K562 (cell line): ENCODE data around the gene SDC3. TPM values are rescaled to one million over a fixed set of nuclear protein-coding genes. Genes with fewer than 3 reads are reported as not detected.
A peak's percentile ranks its signal among the peaks of the same experiment; 100 is the strongest.

Experiments used
- ATAC-seq: fragments of 200-7000 bp; cut with Tn5 transposase; 3 replicates; pipeline ENCODE4 v1.9.1; 2020; ENCODE audit warnings: moderate library complexity
- BruUV-seq: library from RNA; stranded (reverse); fragments of 400-500 nt; replicated peaks from 2 replicates; lab custom pipeline; 2021; lab: Mats Ljungman, UMichigan
- CTCF ChIA-PET: fragments of 300-600 bp; formaldehyde crosslinking; extraction: SDS; loops from one replicate; lab custom pipeline; 2021; ENCODE audit warnings: low intra/inter-chr PET ratio; lab: Yijun Ruan, JAX
- POLR2A ChIA-PET: fragments of 300-600, 350-650 bp; sonication (Branson Sonifier 250); formaldehyde crosslinking; extraction: SDS; loops from one replicate; lab custom pipeline; 2021; ENCODE audit warnings: antibody characterized with exemption, inconsistent platforms; lab: Yijun Ruan, JAX
- DNase-seq, 4 experiments: peaks; one replicate each; pipeline versions ENCODE4 v3.0.0 to v3.0.0-alpha.2; 2011 to 2018; ENCODE audit warnings: low spot score in 3 of 4, mixed read lengths in 3 of 4; ENCODE audit errors: extremely low read depth in 1 of 4
- FAIRE-seq: peaks from 2 replicates; lab custom pipeline; 2011; peaks lifted over from hg19 to GRCh38; lab: Jason Lieb, UNC
- H2AFZ ChIP-seq: 2 replicates; pipeline ENCODE4 v1.6.0; 2011; ENCODE audit warnings: low read depth, low read length, control low read depth, inconsistent platforms
- H3K27ac ChIP-seq: fragments of 200-600 bp; 3 replicates; pipeline ENCODE4 v1.8.0; 2011; ENCODE audit warnings: low read depth, mild to moderate bottlenecking, control low read depth, inconsistent platforms, low read length, moderate library complexity, mixed read lengths; ENCODE audit errors: extremely low read depth
- H3K27me3 ChIP-seq, 2 experiments: fragments of 300-600 bp in 1 of 2; 2 replicates in 1 of 2; 3 replicates in 1 of 2; pipeline versions ENCODE4 v1.6.0 to v1.8.0; 2011; ENCODE audit warnings: inconsistent platforms in 2 of 2, low read length in 2 of 2, mild to moderate bottlenecking in 1 of 2, mixed read lengths in 1 of 2, moderate library complexity in 1 of 2; ENCODE audit not compliant: control insufficient read depth in 2 of 2, insufficient read depth in 2 of 2
- H3K36me3 ChIP-seq: fragments of 300-600 bp; 3 replicates; pipeline ENCODE4 v1.8.0; 2011; ENCODE audit warnings: mild to moderate bottlenecking, low read length, inconsistent platforms; ENCODE audit not compliant: control insufficient read depth, insufficient read depth
- H3K4me1 ChIP-seq, 2 experiments: fragments of 200-600 bp in 1 of 2; replicated peaks in 1 of 2; 2 replicates in 1 of 2; 3 replicates in 1 of 2; pipeline versions ENCODE4 v1.5.1 to v1.8.0; 2011; ENCODE audit warnings: inconsistent platforms in 2 of 2, low read length in 2 of 2, mild to moderate bottlenecking in 1 of 2, mixed read lengths in 1 of 2, moderate library complexity in 1 of 2; ENCODE audit not compliant: control insufficient read depth in 2 of 2, insufficient read depth in 2 of 2
- H3K4me2 ChIP-seq: 2 replicates; pipeline ENCODE4 v1.6.1; 2011; ENCODE audit warnings: low read length, control low read depth, inconsistent platforms, mixed read lengths; ENCODE audit not compliant: insufficient read depth
- H3K4me3 ChIP-seq: fragments of 200-600 bp; sonication (generic), shearing (Covaris generic); 2 replicates; pipeline ENCODE4 v1.5.1; 2016; ENCODE audit warnings: control low read depth, inconsistent platforms
- H3K79me2 ChIP-seq: fragments of 200-600 bp; 3 replicates; pipeline ENCODE4 v1.8.0; 2011; ENCODE audit warnings: low read length, inconsistent platforms; ENCODE audit not compliant: control insufficient read depth, insufficient read depth
- H3K9ac ChIP-seq, 2 experiments: 2 replicates each; pipeline versions ENCODE4 v1.6.0 to v1.6.1; 2011; ENCODE audit warnings: low read depth in 2 of 2, low read length in 2 of 2, control low read depth in 1 of 2, inconsistent platforms in 1 of 2, mild to moderate bottlenecking in 1 of 2, mixed read lengths in 1 of 2; ENCODE audit not compliant: insufficient read depth in 1 of 2
- H3K9me1 ChIP-seq: one replicate; pipeline ENCODE4 v1.6.0; 2011; ENCODE audit warnings: inconsistent platforms, mild to moderate bottlenecking, low read length, moderate library complexity; ENCODE audit not compliant: control insufficient read depth, insufficient read depth
- H3K9me3 ChIP-seq: replicated peaks from 2 replicates; pipeline ENCODE4 v1.5.1; 2011; ENCODE audit warnings: low read depth, low read length, inconsistent platforms; ENCODE audit not compliant: control insufficient read depth, insufficient read depth
- H4K20me1 ChIP-seq: replicated peaks from 2 replicates; pipeline ENCODE4 v1.6.1; 2011; ENCODE audit warnings: low read length, inconsistent platforms, mixed read lengths; ENCODE audit not compliant: control insufficient read depth, insufficient read depth
- HDAC2 ChIP-seq: fragments of 450-650 bp; IDR thresholded peaks from 2 replicates; pipeline ENCODE4 v1.6.1; 2016; ENCODE audit warnings: mild to moderate bottlenecking
- LEF1 ChIP-seq: fragments of 450-650 bp; IDR thresholded peaks from 2 replicates; pipeline ENCODE4 v1.6.1; 2016; ENCODE audit warnings: mild to moderate bottlenecking
- MECOM ChIP-seq: fragments of 250-450 bp; sonication (Bioruptor Pico); IDR thresholded peaks from 2 replicates; pipeline ENCODE4 v1.8.0; 2022; ENCODE audit warnings: inconsistent platforms
- NR2C1 ChIP-seq, 2 experiments: fragments of 450-650 bp; IDR thresholded peaks; 2 replicates each; pipeline ENCODE4 v1.6.1; 2017; ENCODE audit warnings: mild to moderate bottlenecking in 2 of 2, antibody characterized with exemption in 1 of 2, inconsistent platforms in 1 of 2, missing compliant biosample characterization in 1 of 2, missing genetic modification characterization in 1 of 2
- PHF8 ChIP-seq: fragments of 200-600 bp; sonication (generic); IDR thresholded peaks from 2 replicates; pipeline ENCODE4 v1.6.1; 2012; ENCODE audit warnings: mixed run types, mild to moderate bottlenecking, inconsistent platforms, low read length, moderate library complexity, borderline replicate concordance
- RB1 ChIP-seq: fragments of 450-650 bp; IDR thresholded peaks from 2 replicates; pipeline ENCODE4 v1.6.1; 2017; ENCODE audit warnings: low read depth, mild to moderate bottlenecking
- SIRT6 ChIP-seq: IDR thresholded peaks from one replicate; pipeline ENCODE4 v1.6.1; 2012; ENCODE audit warnings: low read depth, mild to moderate bottlenecking, control low read depth, inconsistent platforms, low read length, moderate library complexity
- XRCC4 ChIP-seq: IDR thresholded peaks from one replicate; pipeline ENCODE4 v1.6.1; 2011; ENCODE audit not compliant: insufficient read depth, insufficient read length; ENCODE audit errors: extremely low read depth
- ZBTB7A ChIP-seq: IDR thresholded peaks from 2 replicates; pipeline ENCODE4 v1.6.1; 2011; ENCODE audit warnings: low read depth, mild to moderate bottlenecking, low read length, moderate library complexity, borderline replicate concordance; ENCODE audit not compliant: control insufficient read depth
- ZFX ChIP-seq: sonication (generic); formaldehyde crosslinking; IDR thresholded peaks from 2 replicates; pipeline ENCODE4 v1.8.0; 2022; ENCODE audit warnings: mild to moderate bottlenecking, missing genetic modification reagents, moderate library complexity
- ZKSCAN8 ChIP-seq: fragments of 200-800 bp; sonication (Bioruptor generic); IDR thresholded peaks from 2 replicates; pipeline ENCODE4 v1.6.1; 2016; ENCODE audit warnings: missing genetic modification characterization, missing compliant biosample characterization
- ZNF24 ChIP-seq: fragments of 450-650 bp; IDR thresholded peaks from 2 replicates; pipeline ENCODE4 v1.6.1; 2016
- WGBS: fragments of 100-300 bp; shearing (Covaris generic); methylation state at CpG from one replicate; pipeline ENCODE4 v1.1.6; 2016; ENCODE audit warnings: low coverage, mixed read lengths; ENCODE audit not compliant: insufficient coverage; ENCODE audit errors: missing lambda C conversion rate; 5-methylcytosine and 5-hydroxymethylcytosine counted together
- in situ Hi-C: fragments of 300-500 bp; cut with MboI; formaldehyde crosslinking; loops from 4 replicates; pipeline ENCODE4 v1.15.0; 2018; ENCODE audit warnings: inconsistent platforms, mixed read lengths
- intact Hi-C: fragments of 100-400 bp; cut with micrococcal nuclease; formaldehyde crosslinking; loops from 2 replicates; pipeline ENCODE4 v1.14.2; 2022
- polyA plus RNA-seq, 8 experiments: library from polyadenylated mRNA; depleted of rRNA in 4 of 8; stranded (reverse) in 5 of 8; unstranded in 3 of 8; fragments of >200 nt; fragmentation: Nextera tagmentation in 2 of 8; fragmentation: Illumina TruSeq in 1 of 8; extraction: Ambion mirVana in 2 of 8; extraction: Trizol in 1 of 8; gene quantifications; 2 replicates each; pipeline versions ENCODE4 v1.2.1 to v1.2.3, GENCODE V29; 2011 to 2014; ENCODE audit warnings: inconsistent platforms in 1 of 8, missing spikeins in 1 of 8
- total RNA-seq, 7 experiments: library from RNA; depleted of rRNA in 6 of 7; stranded (reverse); fragments of >200 nt in 6 of 7; fragmentation: Illumina TruSeq in 2 of 7; extraction: Trizol in 2 of 7; gene quantifications; 2 replicates each; pipeline versions ENCODE4 v1.2.1 to v1.2.3, GENCODE V29; 2011 to 2021; ENCODE audit warnings: low replicate concordance in 1 of 7
- TF ChIP-seq, protein P1 (sequence below), 2 experiments: fragments of 450-650 bp; IDR thresholded peaks; 2 replicates each; pipeline ENCODE4 v1.6.1; 2016; ENCODE audit warnings: mild to moderate bottlenecking in 2 of 2, borderline replicate concordance in 1 of 2, low read depth in 1 of 2, moderate library complexity in 1 of 2

Gene SDC3
- total and polyA plus RNA-seq, 9 of the 15 experiments (the other 6 are each of a cell fraction or from before 2014, with no cell fraction given), result 0.38 to 44.1 (median 12.1) TPM

DNA sequence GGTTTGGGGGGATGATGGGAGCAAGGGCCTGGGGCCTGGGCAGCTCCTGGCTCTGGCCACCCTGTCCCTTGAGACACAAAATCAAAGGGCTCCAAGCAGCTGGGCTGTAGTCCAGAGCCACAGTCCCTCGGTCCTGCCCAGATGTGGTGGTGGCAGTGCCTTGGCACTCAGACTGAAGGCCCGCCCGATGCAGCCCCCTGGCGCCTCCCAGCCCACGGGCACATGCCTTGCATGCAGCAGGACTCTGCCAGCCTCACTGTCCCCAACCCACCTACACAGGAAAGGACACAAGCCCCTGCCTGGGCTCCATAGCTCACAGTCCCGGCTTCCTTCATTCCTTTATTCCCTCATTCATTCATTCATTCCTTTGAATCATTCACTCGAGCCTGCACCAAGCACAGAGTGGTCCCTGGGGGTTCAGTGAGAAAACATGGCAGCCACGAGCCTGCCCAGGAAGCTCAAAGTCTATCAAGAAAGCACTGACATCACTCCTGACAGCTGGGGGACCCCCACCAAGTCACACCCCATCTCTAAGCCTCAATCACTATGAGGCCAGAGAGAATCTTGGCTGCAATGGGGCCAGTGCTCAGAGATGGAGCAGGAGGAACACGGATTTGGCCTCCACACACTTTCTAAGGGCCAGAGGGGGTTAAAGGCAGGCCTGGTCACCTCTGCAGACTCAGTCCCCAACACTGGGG is 5.8 kb downstream of the SDC3 start:
- peaks cover 8% of the 10 kb centered on the region for H3K9me1 ChIP-seq
- 72% methylated on average over 9 of the region's 9 CpGs for WGBS
- peaks cover 22% of the 10 kb centered on the region for H3K79me2 ChIP-seq
- intact Hi-C loops, result no loop called here
- DNase-seq (no peak), ATAC-seq (peak; percentile 8), FAIRE-seq (no peak)
- ChIA-PET CTCF (interaction anchor here (1.0 kb wide), 1 partner anchor 101 kb away, joined by 4 read pairs; no protein-coding TSS in a partner anchor), POLR2A (interaction anchor here (0.8 to 1.2 kb wide), 4 partner anchors 11 to 123 kb away, joined by 3 to 6 read pairs (median 4); no protein-coding TSS in a partner anchor)
- in situ Hi-C loops, result no loop called here
- H3K27ac ChIP-seq, result peak overlapping the region; percentile 46; the same call in 2 of the 3 replicates
- H4K20me1 ChIP-seq, result peaks cover 24% of the 10 kb centered on the region
- peaks cover 49 to 68% of the 10 kb centered on the region in 2 experiments for H3K4me1 ChIP-seq
- no peak overlapping the region for H3K4me3 ChIP-seq
- peak overlapping the region in 1 of 2 experiments; percentile 70; a peak in 2 of 4 replicates for H3K9ac ChIP-seq
- BruUV-seq, result no TSS peak
- TF ChIP-seq PHF8 (no peak), RB1 (no peak), NR2C1 (IDR thresholded peaks at IDR 0.05) (no peak), NR2C1 (tag; IDR thresholded peaks at IDR 0.05) (no peak), LEF1 (no peak), ZNF24 (peak; percentile 95), ZBTB7A (peak; percentile 20; the same call in 1 of the 2 replicates), ZKSCAN8 (CRISPR knock-in tag) (no peak), MECOM (CRISPR knock-in tag) (no peak), ZFX (CRISPR knock-in tag) (0 out of 2 replicates have a peak, but pooled peaks have one; percentile 23), SIRT6 (no peak), HDAC2 (no peak), XRCC4 (no peak)
- TF ChIP-seq, protein P1, sequence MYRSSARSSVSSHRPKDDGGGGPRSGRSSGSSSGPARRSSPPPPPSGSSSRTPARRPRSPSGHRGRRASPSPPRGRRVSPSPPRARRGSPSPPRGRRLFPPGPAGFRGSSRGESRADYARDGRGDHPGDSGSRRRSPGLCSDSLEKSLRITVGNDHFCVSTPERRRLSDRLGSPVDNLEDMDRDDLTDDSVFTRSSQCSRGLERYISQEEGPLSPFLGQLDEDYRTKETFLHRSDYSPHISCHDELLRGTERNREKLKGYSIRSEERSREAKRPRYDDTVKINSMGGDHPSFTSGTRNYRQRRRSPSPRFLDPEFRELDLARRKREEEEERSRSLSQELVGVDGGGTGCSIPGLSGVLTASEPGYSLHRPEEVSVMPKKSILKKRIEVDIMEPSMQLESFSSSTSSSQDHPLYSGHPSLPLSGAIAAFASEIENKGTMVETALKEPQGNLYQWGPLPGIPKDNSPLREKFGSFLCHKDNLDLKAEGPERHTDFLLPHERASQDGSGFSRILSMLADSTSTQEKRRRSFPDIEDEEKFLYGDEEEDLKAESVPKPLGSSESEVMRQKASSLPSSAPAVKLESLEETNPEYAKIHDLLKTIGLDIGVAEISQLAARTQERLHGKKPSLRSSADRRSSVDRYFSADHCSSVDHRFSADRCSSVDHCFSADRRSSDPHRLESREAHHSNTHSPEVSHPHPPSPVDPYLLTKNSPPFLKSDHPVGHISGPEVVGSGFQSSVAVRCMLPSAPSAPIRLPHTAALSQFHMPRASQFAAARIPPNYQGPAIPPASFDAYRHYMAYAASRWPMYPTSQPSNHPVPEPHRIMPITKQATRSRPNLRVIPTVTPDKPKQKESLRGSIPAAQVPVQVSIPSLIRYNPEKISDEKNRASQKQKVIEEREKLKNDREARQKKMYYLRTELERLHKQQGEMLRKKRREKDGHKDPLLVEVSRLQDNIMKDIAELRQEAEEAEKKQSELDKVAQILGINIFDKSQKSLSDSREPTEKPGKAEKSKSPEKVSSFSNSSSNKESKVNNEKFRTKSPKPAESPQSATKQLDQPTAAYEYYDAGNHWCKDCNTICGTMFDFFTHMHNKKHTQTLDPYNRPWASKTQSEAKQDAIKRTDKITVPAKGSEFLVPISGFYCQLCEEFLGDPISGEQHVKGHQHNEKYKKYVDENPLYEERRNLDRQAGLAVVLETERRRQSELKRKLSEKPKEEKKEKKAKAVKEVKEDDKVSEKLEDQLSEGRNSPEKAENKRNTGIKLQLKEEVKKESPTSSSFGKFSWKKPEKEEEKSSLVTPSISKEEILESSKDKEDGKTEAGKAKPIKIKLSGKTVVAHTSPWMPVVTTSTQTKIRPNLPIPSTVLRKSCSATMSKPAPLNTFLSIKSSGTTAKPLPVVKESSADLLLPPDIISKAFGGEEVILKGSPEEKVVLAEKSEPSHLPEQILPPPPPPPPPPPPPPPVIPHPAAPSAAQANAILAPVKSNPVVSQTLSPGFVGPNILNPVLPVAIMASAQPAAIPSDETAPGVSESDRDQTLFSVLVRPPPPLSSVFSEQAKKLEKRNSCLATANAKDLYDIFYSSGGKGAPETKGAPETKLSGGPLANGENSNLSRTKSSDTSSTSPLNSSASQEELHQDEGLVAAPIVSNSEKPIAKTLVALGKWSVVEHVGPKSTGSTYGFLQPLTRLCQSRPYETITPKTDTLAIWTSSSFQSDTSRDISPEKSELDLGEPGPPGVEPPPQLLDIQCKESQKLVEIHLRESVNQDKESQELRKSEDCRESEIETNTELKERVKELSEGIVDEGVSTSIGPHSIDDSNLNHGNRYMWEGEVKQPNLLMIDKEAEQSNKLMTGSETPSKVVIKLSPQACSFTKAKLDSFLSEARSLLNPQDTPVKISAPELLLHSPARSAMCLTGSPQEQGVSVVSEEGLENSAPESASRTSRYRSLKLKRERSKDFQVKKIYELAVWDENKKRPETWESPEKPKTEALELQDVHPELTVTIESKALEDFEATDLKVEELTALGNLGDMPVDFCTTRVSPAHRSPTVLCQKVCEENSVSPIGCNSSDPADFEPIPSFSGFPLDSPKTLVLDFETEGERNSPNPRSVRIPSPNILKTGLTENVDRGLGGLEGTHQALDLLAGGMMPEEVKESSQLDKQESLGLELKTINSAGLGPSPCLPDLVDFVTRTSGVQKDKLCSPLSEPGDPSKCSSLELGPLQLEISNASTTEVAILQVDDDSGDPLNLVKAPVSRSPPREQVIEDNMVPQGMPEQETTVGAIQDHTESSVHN (IDR thresholded peaks at IDR 0.05; ENCODE audit: borderline replicate concordance in 1 of 2, low read depth in 1 of 2), result no peak
- H2AFZ ChIP-seq, result no peak overlapping the region
- no peaks in the 10 kb centered on the region for H3K9me3 ChIP-seq
- H3K4me2 ChIP-seq, result no peak overlapping the region
- no peaks in the 10 kb centered on the region for H3K27me3 ChIP-seq
- H3K36me3 ChIP-seq, result no peaks in the 10 kb centered on the region
